Measurements from ENCODE around the gene MAU2.

MAU2 gene

DNA sequence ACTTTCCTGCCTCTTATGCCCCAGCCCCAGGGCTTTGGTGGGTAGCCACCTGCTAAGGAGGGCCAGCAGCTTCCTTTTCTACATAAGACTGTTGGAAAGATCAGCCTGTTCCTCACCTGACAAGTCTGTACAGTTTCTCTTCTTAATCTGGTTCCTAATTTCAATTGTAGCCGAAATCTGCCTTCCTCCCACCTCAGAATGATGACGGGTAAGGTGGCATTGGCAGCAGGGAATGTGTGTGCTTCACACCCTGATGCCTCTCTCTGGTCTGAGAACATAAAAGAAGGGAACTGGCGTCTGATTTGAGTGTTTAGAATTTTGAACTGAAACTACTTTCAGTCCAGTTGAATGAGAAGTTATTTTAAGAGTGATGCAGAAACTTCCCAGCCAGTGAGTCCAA, 16.0 kb downstream of the MAU2 start:
- no peak for DNase-seq (ENCODE audit: extremely low read depth, low read depth)
- no peak overlapping the region for H3K4me3 ChIP-seq (replicated peaks; ENCODE audit: low read depth, low read length)
- TF ChIP-seq, protein P1, sequence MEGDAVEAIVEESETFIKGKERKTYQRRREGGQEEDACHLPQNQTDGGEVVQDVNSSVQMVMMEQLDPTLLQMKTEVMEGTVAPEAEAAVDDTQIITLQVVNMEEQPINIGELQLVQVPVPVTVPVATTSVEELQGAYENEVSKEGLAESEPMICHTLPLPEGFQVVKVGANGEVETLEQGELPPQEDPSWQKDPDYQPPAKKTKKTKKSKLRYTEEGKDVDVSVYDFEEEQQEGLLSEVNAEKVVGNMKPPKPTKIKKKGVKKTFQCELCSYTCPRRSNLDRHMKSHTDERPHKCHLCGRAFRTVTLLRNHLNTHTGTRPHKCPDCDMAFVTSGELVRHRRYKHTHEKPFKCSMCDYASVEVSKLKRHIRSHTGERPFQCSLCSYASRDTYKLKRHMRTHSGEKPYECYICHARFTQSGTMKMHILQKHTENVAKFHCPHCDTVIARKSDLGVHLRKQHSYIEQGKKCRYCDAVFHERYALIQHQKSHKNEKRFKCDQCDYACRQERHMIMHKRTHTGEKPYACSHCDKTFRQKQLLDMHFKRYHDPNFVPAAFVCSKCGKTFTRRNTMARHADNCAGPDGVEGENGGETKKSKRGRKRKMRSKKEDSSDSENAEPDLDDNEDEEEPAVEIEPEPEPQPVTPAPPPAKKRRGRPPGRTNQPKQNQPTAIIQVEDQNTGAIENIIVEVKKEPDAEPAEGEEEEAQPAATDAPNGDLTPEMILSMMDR (IDR thresholded peaks at IDR 0.05; ENCODE audit: low read depth, low read length, missing control alignments), result no peak

DNA sequence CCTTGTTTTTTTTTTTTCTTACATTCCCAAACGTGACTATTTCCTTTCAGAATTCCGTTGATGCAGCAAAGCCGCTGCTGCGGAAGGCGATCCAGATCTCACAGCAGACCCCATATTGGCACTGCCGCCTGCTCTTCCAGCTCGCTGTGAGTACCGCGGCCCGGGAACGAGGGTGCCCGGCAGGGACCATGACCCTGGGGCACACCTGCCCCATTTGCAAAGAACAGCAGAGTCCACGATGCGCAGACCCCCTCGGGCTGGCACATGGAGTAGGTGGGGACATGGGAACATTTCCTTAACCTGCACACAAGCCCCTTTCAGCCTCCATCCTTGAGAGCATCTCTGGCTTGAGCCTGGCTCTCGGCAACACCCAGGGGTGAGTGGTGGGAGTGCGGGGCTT, 16.5 kb downstream of the MAU2 start:
- TF ChIP-seq, protein P1 (IDR thresholded peaks at IDR 0.05; ENCODE audit: low read depth, low read length, missing control alignments), result no peak
- no peak for DNase-seq (ENCODE audit: extremely low read depth, low read depth)
- no peak overlapping the region for H3K4me3 ChIP-seq (replicated peaks; ENCODE audit: low read depth, low read length)

DNA sequence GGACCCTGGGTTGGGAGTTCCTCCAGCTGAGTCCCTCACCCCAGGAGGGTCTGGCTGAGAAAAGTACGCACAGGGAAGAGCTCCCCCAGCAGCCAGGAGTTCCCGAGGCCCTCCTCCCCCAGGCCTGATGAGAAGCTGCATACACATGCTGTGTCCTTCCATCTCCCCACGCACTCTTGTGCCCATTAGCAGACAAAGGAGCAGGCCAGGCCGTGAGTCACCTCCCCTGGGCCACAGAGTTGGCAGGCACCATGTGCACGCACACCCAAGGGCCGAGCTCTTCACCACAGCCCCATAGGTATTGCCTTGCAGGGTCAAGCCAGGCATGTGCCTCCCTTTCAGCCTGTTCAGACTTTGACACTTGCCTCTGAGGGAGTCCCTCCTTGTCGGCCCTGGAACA, 17.5 kb downstream of the MAU2 start:
- no peak for DNase-seq (ENCODE audit: extremely low read depth, low read depth)
- TF ChIP-seq, protein P1 (IDR thresholded peaks at IDR 0.05; ENCODE audit: low read depth, low read length, missing control alignments), result no peak
- H3K4me3 ChIP-seq (replicated peaks; ENCODE audit: low read depth, low read length), result no peak overlapping the region

DNA sequence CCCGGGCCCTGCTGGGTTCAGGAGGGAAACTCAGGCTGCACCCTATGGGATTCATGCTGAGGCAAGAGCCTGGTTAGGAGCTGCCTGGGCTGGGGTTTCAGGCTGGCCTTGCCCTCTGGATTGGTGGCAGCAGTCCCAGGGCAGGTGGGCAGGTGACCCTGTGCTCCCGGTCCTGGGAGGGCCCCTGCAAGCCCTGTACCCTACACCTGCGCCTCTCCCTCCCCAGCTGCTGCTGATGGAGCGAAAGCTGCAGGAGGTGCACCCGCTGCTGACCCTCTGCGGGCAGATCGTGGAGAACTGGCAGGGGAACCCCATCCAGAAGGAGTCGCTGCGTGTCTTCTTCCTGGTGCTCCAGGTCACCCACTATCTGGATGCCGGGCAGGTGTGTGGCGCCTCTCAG, 20.4 kb downstream of the MAU2 start:
- DNase-seq (ENCODE audit: extremely low read depth, low read depth), result no peak
- TF ChIP-seq, protein P1 (IDR thresholded peaks at IDR 0.05; ENCODE audit: low read depth, low read length, missing control alignments), result no peak
- H3K4me3 ChIP-seq (replicated peaks; ENCODE audit: low read depth, low read length), result no peak overlapping the region

DNA sequence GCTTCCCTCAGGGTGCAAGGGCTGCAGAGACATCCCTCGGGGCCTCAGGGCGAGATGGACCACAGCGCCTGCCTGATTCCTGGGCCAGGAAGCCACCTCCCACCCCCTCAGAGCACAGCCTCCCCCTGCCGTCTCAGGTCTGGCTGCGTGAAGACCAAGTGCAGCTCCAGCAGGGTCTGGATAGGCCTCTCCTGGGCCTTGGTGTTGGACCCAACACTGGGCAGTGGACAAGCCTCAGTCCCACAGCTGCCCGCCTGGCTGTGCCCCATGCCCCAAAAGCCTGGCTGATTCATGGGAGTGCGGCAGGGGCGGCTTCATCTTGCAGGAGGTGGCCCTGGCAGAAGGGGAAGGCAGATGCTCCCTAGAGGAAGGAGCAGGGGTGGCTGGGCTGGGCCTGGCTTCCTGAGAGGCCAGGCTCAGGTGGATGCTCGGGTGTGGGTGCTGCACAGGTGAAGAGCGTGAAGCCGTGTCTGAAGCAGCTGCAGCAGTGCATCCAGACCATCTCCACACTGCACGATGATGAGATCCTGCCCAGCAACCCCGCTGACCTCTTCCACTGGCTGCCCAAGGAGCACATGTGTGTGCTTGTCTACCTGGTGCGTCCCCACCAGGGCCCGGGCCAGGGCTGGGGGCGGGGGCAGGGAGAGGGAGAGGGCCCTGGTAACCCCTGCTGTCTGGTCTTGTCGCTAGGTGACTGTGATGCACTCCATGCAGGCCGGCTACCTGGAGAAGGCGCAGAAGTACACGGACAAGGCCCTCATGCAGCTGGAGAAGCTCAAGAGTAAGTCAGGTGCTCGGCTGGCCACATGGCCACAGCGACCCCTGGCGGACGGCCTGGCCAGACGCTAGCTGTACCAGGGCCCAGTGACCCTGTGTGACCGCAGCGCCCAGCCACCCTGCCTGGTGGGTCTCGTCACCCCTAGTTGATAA, 21.7 kb downstream of the MAU2 start:
- TF ChIP-seq, protein P1 (IDR thresholded peaks at IDR 0.05; ENCODE audit: low read depth, low read length, missing control alignments), result peak; percentile 89
- no peak overlapping the region for H3K4me3 ChIP-seq (replicated peaks; ENCODE audit: low read depth, low read length)
- no peak for DNase-seq (ENCODE audit: extremely low read depth, low read depth)

DNA sequence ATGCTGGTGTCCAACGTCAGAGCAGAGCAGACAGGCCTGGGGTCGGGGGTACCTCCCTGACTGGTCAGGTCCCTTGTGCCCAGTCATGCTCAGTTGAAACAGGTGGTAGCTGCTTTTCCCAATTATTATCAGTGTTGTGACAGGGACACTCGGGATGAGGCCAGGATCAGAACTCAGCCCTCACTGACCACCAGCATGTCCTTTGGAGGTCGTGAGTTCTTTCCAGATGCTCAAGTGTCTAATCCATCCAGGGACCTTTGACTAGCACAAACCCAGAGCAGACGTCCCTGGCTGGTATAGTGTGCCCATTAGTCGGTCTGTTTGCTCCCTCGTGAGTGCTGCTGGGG, 22.4 kb downstream of the MAU2 start:
- no peak overlapping the region for H3K4me3 ChIP-seq (replicated peaks; ENCODE audit: low read depth, low read length)
- DNase-seq (ENCODE audit: extremely low read depth, low read depth), result no peak
- TF ChIP-seq, protein P1 (IDR thresholded peaks at IDR 0.05; ENCODE audit: low read depth, low read length, missing control alignments), result no peak

Data from HFF-Myc (cell line).